MG63 (cell line): ENCODE measurements around the gene GBGT1. TPM values are rescaled to one million over a fixed set of nuclear protein-coding genes. Genes with fewer than 3 reads are reported as not detected.

Experiments
- DNase-seq: peaks from one replicate; pipeline ENCODE4 v3.0.0-alpha.2; 2020
- H3K27me3 ChIP-seq: fragments of 250-450 bp; sonication (Bioruptor Pico); 2 replicates; pipeline ENCODE4 v1.5.1; 2020; ENCODE audit warnings: mild to moderate bottlenecking, moderate library complexity
- H3K36me3 ChIP-seq: fragments of 250-450 bp; sonication (Bioruptor Pico); 2 replicates; pipeline ENCODE4 v1.5.1; 2020; ENCODE audit warnings: mild to moderate bottlenecking, moderate library complexity
- H3K4me3 ChIP-seq: fragments of 250-450 bp; sonication (Bioruptor Pico); 2 replicates; pipeline ENCODE4 v1.5.1; 2020; ENCODE audit warnings: mild to moderate bottlenecking, moderate library complexity
- H3K9me3 ChIP-seq: fragments of 250-450 bp; sonication (Bioruptor Pico); 2 replicates; pipeline ENCODE4 v1.5.1; 2020; ENCODE audit warnings: mild to moderate bottlenecking, moderate library complexity
- total RNA-seq: library from RNA; depleted of rRNA; stranded (reverse); fragments of >200 nt; shearing (Covaris generic); gene quantifications from 2 replicates; pipeline ENCODE4 v1.2.3, GENCODE V29; 2014; ENCODE audit warnings: low replicate concordance

Gene GBGT1
- total RNA-seq, 1 experiment from 2014 or later: 7.6 TPM

DNA sequence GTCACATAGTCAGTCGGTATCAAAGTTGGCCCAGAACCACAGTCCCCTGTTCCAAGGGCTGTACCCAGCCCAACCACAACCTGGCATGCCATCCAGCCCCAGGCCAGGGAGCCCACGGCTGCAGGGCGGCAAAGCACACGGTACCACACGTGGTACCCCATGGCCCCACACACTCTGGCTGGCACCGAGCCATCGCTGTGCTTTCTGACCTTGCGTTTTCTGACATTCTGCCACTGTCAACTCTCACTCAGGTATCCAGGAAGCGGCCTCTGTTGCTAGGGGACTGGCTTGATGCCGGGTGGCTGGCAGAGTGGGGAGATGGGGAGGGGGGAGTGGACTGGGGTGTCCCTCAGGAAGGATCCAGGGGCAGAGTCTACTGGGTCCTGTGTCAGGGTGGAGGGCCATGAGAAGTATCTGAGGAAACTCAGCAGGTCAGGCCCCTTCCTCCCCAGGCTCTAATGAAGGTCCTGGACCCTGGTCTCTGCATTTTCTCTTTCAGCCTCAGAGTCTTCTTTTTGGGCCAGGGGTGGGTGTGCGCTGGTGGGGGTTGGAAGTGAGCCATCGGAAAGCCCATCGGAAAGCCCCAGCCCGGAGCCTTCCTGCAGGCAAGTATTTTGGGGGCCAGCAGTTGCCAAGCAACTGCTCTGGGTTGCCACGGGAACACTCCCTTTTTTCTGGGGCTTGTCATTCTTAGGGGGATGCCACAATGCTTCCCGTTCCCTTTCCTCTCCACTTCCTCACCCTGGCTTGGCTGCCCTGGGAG lies 21.7 kb downstream of the GBGT1 start:
- H3K9me3 ChIP-seq: no peaks in the 10 kb centered on the region
- H3K27me3 ChIP-seq: no peaks in the 10 kb centered on the region
- no peak overlapping the region for H3K4me3 ChIP-seq
- H3K36me3 ChIP-seq: no peaks in the 10 kb centered on the region; the same call in 1 of the 2 replicates
- DNase-seq: no peak

DNA sequence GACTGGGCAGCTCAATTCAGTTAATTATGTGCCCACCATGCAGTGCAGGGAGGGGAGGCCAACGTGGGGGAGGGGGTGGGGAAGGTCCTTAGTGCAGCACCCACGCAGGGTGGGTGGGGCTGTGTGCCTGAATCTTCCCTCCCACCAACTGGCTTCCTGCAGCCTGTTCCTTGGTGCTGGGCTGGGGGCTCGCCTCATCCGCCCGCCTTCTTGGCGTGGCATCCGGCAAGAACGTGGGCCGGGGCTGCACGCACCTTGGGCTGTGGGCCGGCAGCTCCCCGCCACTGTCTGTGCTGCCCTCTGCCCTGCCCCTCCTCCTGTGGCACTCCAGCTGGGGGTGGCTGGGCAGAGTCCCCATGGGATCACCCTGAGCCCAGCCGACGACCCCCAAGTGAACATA lies 23.1 kb downstream of the GBGT1 start:
- Histone ChIP-seq H3K4me3 (no peak overlapping the region), H3K9me3 (no peaks in the 10 kb centered on the region)

GRCh38 chr9:133140174-133140505 lies 23.6 kb downstream of the GBGT1 start:
- Histone ChIP-seq H3K36me3 (no peaks in the 10 kb centered on the region; the same call in 1 of the 2 replicates), H3K4me3 (no peak overlapping the region), H3K27me3 (no peaks in the 10 kb centered on the region), H3K9me3 (no peaks in the 10 kb centered on the region)
- DNase-seq: no peak

More for the DNA sequence above, 23.1 kb downstream of the GBGT1 start:
- no peak for DNase-seq
- Histone ChIP-seq H3K36me3 (no peaks in the 10 kb centered on the region; the same call in 1 of the 2 replicates), H3K27me3 (no peaks in the 10 kb centered on the region)

GRCh38 chr9:133139246-133140173 lies 24.2 kb downstream of the GBGT1 start:
- Histone ChIP-seq H3K4me3 (no peak overlapping the region), H3K36me3 (no peaks in the 10 kb centered on the region; the same call in 1 of the 2 replicates), H3K27me3 (no peaks in the 10 kb centered on the region), H3K9me3 (no peaks in the 10 kb centered on the region)
- no peak for DNase-seq

DNA sequence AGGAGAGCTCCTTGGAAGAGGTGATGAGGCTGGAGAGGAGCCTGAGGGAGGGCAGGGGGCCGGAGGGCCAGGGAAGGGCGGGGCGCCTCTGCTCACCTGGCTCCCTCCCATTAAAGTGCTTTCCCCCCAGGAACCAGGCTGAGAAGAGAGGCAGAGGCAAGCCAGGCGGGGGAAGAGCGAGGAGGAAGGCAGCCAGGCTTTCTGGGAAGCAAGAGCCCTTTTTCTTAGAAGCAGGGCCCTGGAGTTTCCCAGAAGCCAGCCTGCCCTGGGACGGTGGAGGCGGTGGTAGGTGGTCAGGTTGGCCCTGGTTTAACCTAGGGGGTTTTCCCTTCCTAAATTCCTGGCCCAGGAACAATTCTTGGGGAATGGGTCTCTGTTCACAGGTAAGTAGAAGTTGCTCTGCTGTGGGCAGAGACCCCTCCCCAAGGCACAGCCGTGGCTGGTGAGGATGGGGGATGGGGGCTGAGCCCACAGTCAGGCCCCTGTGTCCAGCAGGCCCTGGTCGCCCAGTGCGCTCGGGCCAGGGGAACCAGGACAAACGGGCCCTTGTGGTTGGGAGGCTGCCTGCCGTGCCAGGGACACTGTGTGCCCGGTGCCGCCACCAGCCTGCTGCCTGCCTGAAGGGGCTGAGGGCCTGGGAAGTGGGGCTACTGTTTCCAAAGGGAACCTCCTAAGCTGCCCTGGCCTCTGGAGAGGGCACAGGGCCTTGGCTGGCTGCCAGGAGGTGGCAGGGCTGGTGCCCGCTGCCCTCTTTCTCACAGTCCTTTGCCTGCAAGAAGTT lies 26.1 kb downstream of the GBGT1 start:
- DNase-seq: no peak
- Histone ChIP-seq H3K4me3 (no peak overlapping the region), H3K36me3 (no peaks in the 10 kb centered on the region; the same call in 1 of the 2 replicates), H3K9me3 (no peaks in the 10 kb centered on the region), H3K27me3 (no peaks in the 10 kb centered on the region)

DNA sequence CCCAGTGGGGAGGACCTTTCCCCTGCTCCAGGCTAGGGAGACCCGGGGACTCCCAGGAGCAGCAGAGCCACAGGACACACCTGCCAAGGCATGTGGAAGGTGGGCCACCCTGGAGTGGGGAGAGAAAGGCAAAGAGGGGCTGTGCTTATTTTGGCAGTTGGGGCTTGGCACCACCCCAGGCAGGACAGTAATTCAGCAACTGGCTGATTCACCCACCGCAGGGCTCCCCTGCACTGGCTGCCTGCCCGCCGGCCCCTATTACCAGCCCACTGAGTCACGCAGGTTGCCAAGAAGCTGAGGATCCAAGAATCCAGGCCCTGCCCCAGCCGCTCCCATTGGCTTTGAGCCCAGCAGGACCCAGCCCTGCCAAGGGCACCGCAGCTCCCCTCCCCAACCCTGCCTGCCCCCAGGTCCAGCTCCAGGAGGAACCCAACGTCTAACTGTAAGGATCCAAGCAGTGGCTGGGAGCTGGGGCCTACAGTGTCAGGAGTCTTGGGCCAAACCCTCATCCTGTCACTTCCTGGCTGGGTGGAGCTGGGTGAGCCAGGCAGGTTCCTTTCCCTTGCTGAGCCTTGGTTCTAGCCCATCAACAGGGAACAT lies 28.5 kb downstream of the GBGT1 start:
- peak; percentile 99 for DNase-seq
- no peak overlapping the region for H3K4me3 ChIP-seq
- no peaks in the 10 kb centered on the region for H3K9me3 ChIP-seq
- no peaks in the 10 kb centered on the region; the same call in 1 of the 2 replicates for H3K36me3 ChIP-seq
- H3K27me3 ChIP-seq: no peaks in the 10 kb centered on the region

GRCh38 chr9:133134388-133135145 lies 29.1 kb downstream of the GBGT1 start:
- no peak for DNase-seq
- H3K4me3 ChIP-seq: no peak overlapping the region
- no peaks in the 10 kb centered on the region for H3K9me3 ChIP-seq
- no peaks in the 10 kb centered on the region for H3K27me3 ChIP-seq
- no peaks in the 10 kb centered on the region; the same call in 1 of the 2 replicates for H3K36me3 ChIP-seq

DNA sequence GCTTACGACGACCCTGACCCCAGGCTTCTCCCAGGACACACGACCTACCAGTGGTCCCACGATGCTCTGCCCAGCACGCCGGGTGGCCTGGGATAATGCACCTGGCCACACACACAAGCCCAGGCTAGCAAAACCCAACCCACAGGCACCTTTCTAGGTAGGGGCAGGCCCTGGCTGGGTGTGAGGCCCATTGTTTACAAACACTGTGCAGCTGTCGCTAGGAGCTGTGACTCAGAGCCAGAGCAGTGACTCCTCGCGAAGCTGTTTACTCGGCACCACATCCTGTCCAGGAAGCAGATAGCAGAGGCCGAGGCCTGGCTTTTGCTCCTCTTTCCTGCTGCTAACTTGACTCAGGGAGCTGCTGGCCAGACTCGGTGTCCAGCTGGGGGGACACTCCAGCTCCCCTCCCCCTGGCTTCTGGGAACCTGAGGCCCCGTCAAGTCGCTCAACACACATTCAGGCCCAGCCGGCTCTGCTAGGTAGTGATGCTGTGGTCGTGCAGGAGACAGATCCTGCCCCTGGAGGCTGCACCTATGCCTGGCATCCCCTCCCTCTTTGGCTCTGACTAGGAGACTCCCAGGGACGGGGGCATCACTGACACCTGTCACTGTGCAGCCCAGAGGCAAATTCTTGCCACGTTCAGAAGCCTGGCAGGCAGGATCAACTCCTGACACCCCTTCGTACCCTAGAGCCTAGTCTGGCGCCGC lies 29.9 kb downstream of the GBGT1 start:
- H3K27me3 ChIP-seq: no peaks in the 10 kb centered on the region
- peak; percentile 96 for DNase-seq
- H3K9me3 ChIP-seq: no peaks in the 10 kb centered on the region
- no peaks in the 10 kb centered on the region; the same call in 1 of the 2 replicates for H3K36me3 ChIP-seq
- H3K4me3 ChIP-seq: no peak overlapping the region

- no peak for DNase-seq
- no peaks in the 10 kb centered on the region; the same call in 1 of the 2 replicates for H3K36me3 ChIP-seq
- no peaks in the 10 kb centered on the region for H3K27me3 ChIP-seq
- no peaks in the 10 kb centered on the region for H3K9me3 ChIP-seq
- no peak overlapping the region for H3K4me3 ChIP-seq
These were observed 31.5 kb downstream of the GBGT1 start for GRCh38 chr9:133132174-133132573.

DNA sequence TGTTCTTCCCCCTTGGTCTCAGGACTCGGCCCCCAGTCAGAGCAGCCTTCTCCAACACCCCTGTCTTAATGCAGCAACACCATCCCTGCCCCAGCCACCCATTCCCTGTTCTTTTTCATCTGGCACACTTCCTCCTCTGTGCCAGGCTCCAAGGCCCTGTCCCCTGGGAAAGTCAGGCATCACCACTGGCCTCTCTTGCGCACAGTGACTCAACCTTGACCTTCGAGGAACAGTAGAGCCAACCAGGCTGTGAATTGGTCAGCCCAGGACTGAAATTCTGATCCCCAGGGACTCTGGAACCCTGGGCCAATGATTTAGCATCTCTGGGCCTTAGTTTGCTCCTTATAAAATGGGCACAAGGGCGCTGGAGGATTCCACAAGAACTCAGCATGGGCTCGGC lies 32.2 kb downstream of the GBGT1 start:
- DNase-seq: no peak
- H3K36me3 ChIP-seq: no peaks in the 10 kb centered on the region; the same call in 1 of the 2 replicates
- H3K4me3 ChIP-seq: no peak overlapping the region
- no peaks in the 10 kb centered on the region for H3K27me3 ChIP-seq
- no peaks in the 10 kb centered on the region for H3K9me3 ChIP-seq

DNA sequence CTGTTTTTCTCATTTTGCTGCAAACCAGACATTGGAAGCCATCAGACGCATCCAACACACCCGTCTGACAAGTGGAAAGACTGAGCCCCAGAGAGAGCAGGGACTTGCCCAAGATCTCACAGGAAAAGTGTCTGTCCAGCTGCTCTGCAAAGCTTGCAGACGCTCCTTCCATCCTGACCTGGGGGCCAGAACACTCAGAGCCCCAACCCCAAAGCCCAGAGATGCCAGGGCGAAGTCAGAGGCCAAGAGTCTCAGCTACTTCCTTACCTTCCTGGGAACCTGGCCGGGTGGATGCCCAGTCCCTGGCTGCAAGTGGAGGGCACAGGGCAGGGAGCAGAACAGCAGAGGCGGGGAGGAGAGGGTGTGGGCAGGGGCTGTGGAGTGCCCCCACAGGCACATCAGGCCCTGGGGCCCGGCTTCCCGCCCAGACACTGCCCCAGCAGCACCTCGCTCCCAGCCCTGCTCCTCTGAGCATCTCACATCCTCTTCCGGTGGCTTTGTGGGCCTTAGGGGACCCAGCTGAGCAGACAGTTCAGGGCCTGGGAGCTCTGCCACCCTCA lies 32.9 kb downstream of the GBGT1 start:
- no peaks in the 10 kb centered on the region; the same call in 1 of the 2 replicates for H3K36me3 ChIP-seq
- no peak for DNase-seq
- no peaks in the 10 kb centered on the region for H3K27me3 ChIP-seq
- H3K4me3 ChIP-seq: no peak overlapping the region
- H3K9me3 ChIP-seq: no peaks in the 10 kb centered on the region

DNA sequence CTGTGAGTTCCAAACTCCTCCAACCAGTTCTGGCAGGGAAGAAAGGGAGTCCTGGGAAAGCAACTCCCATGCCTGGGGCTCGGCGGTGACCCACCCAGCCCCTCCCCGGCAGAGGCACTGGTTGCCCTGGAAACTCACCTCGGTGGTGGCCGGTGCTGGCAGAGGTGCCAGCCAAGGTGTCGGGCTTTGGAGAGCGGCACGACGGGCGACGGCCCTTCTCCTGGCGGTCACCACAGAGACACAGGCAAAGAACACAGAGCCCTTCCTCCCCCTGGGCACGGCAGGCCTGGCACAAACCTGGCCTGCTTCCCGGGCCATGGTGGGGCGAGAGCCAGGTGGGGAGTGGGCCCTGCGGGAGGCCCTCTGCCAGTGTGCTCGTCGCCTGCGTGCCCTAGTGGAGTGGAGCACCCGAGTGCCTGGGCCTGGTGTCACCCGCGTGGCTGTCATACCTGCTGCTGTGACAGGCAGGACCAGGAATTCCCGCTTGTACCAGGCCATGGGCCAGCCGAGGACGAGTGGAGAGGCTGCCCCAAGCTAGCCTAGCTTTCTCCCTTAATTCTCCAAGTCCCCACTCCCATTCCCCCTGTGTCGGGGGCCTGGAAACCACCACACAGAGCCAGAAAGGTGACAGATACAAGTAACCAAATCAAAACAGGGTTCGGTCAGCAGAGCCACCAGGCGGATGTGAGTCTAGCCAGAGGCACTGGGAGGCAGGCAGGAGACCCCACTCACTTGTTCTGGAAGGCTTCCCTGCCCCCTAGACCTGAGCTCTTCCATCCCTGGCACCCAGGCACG lies 34.5 kb downstream of the GBGT1 start:
- Histone ChIP-seq H3K27me3 (no peaks in the 10 kb centered on the region), H3K9me3 (no peaks in the 10 kb centered on the region), H3K4me3 (no peak overlapping the region), H3K36me3 (no peaks in the 10 kb centered on the region; the same call in 1 of the 2 replicates)
- DNase-seq: no peak

GRCh38 chr9:133128152-133128551 lies 35.6 kb downstream of the GBGT1 start:
- DNase-seq: no peak
- Histone ChIP-seq H3K36me3 (no peaks in the 10 kb centered on the region; the same call in 1 of the 2 replicates), H3K4me3 (no peak overlapping the region), H3K9me3 (no peaks in the 10 kb centered on the region), H3K27me3 (no peaks in the 10 kb centered on the region)

GRCh38 chr9:133127340-133127981 lies 36.3 kb downstream of the GBGT1 start:
- no peaks in the 10 kb centered on the region for H3K36me3 ChIP-seq
- no peaks in the 10 kb centered on the region for H3K27me3 ChIP-seq
- DNase-seq: no peak
- H3K4me3 ChIP-seq: no peak overlapping the region
- H3K9me3 ChIP-seq: no peaks in the 10 kb centered on the region
